Upper lobe of left lung (tissue), 6 donors: ENCODE measurements around the gene CHPF2. TPM values are rescaled to one million over a fixed set of nuclear protein-coding genes. Genes with fewer than 3 reads are reported as not detected.

Source experiments
- ATAC-seq, 2 donors: fragments of 200-7000 bp; cut with Tn5 transposase; one replicate each; pipeline ENCODE4 v1.9.1; 2022; ENCODE audit warnings: mild to moderate bottlenecking in 2 of 2, moderate library complexity in 2 of 2; ENCODE audit not compliant: low FRiP score in 2 of 2
- DNase-seq, 2 donors: peaks; one replicate each; pipeline ENCODE4 v3.0.0-alpha.2; 2019 to 2020
- H3K27ac ChIP-seq, 4 donors: fragments of 200-600 bp; sonication (generic); one replicate each; pipeline ENCODE4 v1.5.1; 2016 to 2019
- H3K27me3 ChIP-seq, 4 donors: fragments of 200-600 bp; sonication (generic); one replicate each; pipeline ENCODE4 v1.5.1; 2017 to 2019
- H3K36me3 ChIP-seq, 4 donors: fragments of 200-600 bp; sonication (generic); one replicate each; pipeline ENCODE4 v1.5.1; 2016 to 2019
- H3K4me1 ChIP-seq, 4 donors: fragments of 200-600 bp; sonication (generic); one replicate each; pipeline ENCODE4 v1.5.1; 2018 to 2019
- H3K4me3 ChIP-seq, 4 donors: fragments of 200-600 bp; sonication (generic); one replicate each; pipeline ENCODE4 v1.5.1; 2017 to 2019; ENCODE audit warnings: mild to moderate bottlenecking in 2 of 4, moderate library complexity in 1 of 4
- H3K9me3 ChIP-seq, 4 donors: fragments of 200-600 bp; sonication (generic); one replicate each; pipeline ENCODE4 v1.5.1; 2018 to 2019
- CTCF ChIP-seq, 6 experiments: fragments of 450-650 bp in 4 of 6; fragments of 200-600 bp in 2 of 6; sonication (generic) in 2 of 6; IDR thresholded peaks; one replicate each; pipeline ENCODE4 v1.5.1; 2016 to 2019; ENCODE audit warnings: antibody characterized with exemption in 6 of 6
- EP300 ChIP-seq, 4 donors: sonication (generic); formaldehyde crosslinking; IDR thresholded peaks; one replicate each; pipeline ENCODE4 v1.5.1; 2017; ENCODE audit warnings: antibody characterized with exemption in 4 of 4, control low read depth in 2 of 4
- POLR2A ChIP-seq, 4 donors: fragments of 450-650 bp; IDR thresholded peaks; one replicate each; pipeline ENCODE4 v1.5.1; 2016 to 2017; ENCODE audit warnings: antibody characterized with exemption in 4 of 4, mild to moderate bottlenecking in 2 of 4
- POLR2AphosphoS5 ChIP-seq, 2 donors: sonication (generic); formaldehyde crosslinking; IDR thresholded peaks; one replicate each; pipeline ENCODE4 v1.5.1; 2017; ENCODE audit warnings: antibody characterized with exemption in 2 of 2
- WGBS, 2 donors: methylation state at CpG; one replicate each; pipeline ENCODE4 v1.1.5; 2017 to 2018; 5-methylcytosine and 5-hydroxymethylcytosine counted together
- total RNA-seq, 6 donors: library from RNA; depleted of rRNA in 4 of 6; stranded (reverse); fragments of >200 nt in 4 of 6; gene quantifications; one replicate each; pipeline versions ENCODE4 v1.1.0 to v1.2.1, GENCODE V29; 2016 to 2021
- donor health status: DM: no; HTN: no; CAD: no; lungs with moderate emphysema.
- donor health status: DM: no; HTN: yes; CAD: no; lungs with severe emphysema.

Gene CHPF2
- total RNA-seq, 6 donors from 2014 or later, result 34.4 to 69.1 (median 47.4) TPM

- no peak for TF ChIP-seq EP300 (IDR thresholded peaks at IDR 0.05)
- TF ChIP-seq POLR2A (IDR thresholded peaks at IDR 0.05), result no peak
- TF ChIP-seq CTCF (IDR thresholded peaks at IDR 0.05), result no peak
- TF ChIP-seq POLR2AphosphoS5 (IDR thresholded peaks at IDR 0.05), result no peak
- H3K4me3 ChIP-seq, result no peak overlapping the region
- no peaks in the 10 kb centered on the region for H3K27me3 ChIP-seq
- no peak overlapping the region for H3K27ac ChIP-seq
- WGBS, 2 donors, result 67 to 96% methylated on average over 1 to 5 of the region's 5 CpGs
- ATAC-seq (no peak), DNase-seq (no peak)
- no peaks in the 10 kb centered on the region for H3K9me3 ChIP-seq
- H3K4me1 ChIP-seq, result no peaks in the 10 kb centered on the region
- H3K36me3 ChIP-seq, result peaks cover 9 to 54% (median 43%) of the 10 kb centered on the region in 4 donors
These were observed 19.7 kb upstream of the CHPF2 start for GRCh38 chr7:151212626-151213025.

GRCh38 chr7:151213826-151214225, 18.5 kb upstream of the CHPF2 start:
- no peaks in the 10 kb centered on the region for H3K9me3 ChIP-seq
- H3K4me1 ChIP-seq, result no peaks in the 10 kb centered on the region
- DNase-seq (no peak), ATAC-seq (no peak)
- TF ChIP-seq POLR2A (IDR thresholded peaks at IDR 0.05) (no peak), EP300 (IDR thresholded peaks at IDR 0.05) (no peak), POLR2AphosphoS5 (IDR thresholded peaks at IDR 0.05) (no peak), CTCF (IDR thresholded peaks at IDR 0.05) (no peak)
- H3K4me3 ChIP-seq, result no peak overlapping the region
- no peaks in the 10 kb centered on the region for H3K27me3 ChIP-seq
- WGBS, 2 donors, result 77 to 100% methylated on average over 2 to 3 of the region's 3 CpGs
- H3K36me3 ChIP-seq, result peaks cover 14 to 66% (median 55%) of the 10 kb centered on the region in 4 donors
- no peak overlapping the region for H3K27ac ChIP-seq

- TF ChIP-seq POLR2AphosphoS5 (IDR thresholded peaks at IDR 0.05), result no peak
- TF ChIP-seq POLR2A (IDR thresholded peaks at IDR 0.05), result no peak
- TF ChIP-seq EP300 (IDR thresholded peaks at IDR 0.05), result no peak
- no peak for TF ChIP-seq CTCF (IDR thresholded peaks at IDR 0.05)
- no peaks in the 10 kb centered on the region for H3K9me3 ChIP-seq
- WGBS, 2 donors, result 96 to 97% methylated on average over 4 to 5 of the region's 5 CpGs
- no peaks in the 10 kb centered on the region for H3K27me3 ChIP-seq
- H3K27ac ChIP-seq, result no peak overlapping the region
- DNase-seq (no peak), ATAC-seq (no peak)
- H3K4me1 ChIP-seq, result no peaks in the 10 kb centered on the region
- no peak overlapping the region for H3K4me3 ChIP-seq
- H3K36me3 ChIP-seq, result peaks cover 17 to 80% (median 67%) of the 10 kb centered on the region in 4 donors
These were observed 16.9 kb upstream of the CHPF2 start for GRCh38 chr7:151215396-151215795.

- Histone ChIP-seq H3K4me1 (no peaks in the 10 kb centered on the region), H3K27ac (no peak overlapping the region), H3K4me3 (no peak overlapping the region), H3K27me3 (no peaks in the 10 kb centered on the region), H3K36me3 (peaks cover 32 to 98% (median 89%) of the 10 kb centered on the region in 4 donors), H3K9me3 (no peaks in the 10 kb centered on the region)
- WGBS, 2 donors, result 94 to 95% methylated on average over 9 of the region's 9 CpGs
- no peak for TF ChIP-seq POLR2A (IDR thresholded peaks at IDR 0.05)
- no peak for ATAC-seq
- DNase-seq, result no peak
These were observed 14.1 kb upstream of the CHPF2 start for GRCh38 chr7:151218170-151218569.

- H3K27me3 ChIP-seq, result no peaks in the 10 kb centered on the region
- WGBS, 2 donors, result 94 to 95% methylated on average over 14 of the region's 14 CpGs
- no peaks in the 10 kb centered on the region for H3K9me3 ChIP-seq
- DNase-seq (no peak), ATAC-seq (no peak)
- peaks cover 25 to 61% (median 56%) of the 10 kb centered on the region in 4 donors for H3K36me3 ChIP-seq
- H3K4me3 ChIP-seq, result no peak overlapping the region
- TF ChIP-seq CTCF (IDR thresholded peaks at IDR 0.05), result no peak
- no peak for TF ChIP-seq POLR2AphosphoS5 (IDR thresholded peaks at IDR 0.05)
- TF ChIP-seq EP300 (IDR thresholded peaks at IDR 0.05), result no peak
- no peak for TF ChIP-seq POLR2A (IDR thresholded peaks at IDR 0.05)
- H3K27ac ChIP-seq, result no peak overlapping the region
- peaks cover 16 to 27% (median 18%) of the 10 kb centered on the region in 4 donors for H3K4me1 ChIP-seq
These were observed 8.6 kb upstream of the CHPF2 start for GRCh38 chr7:151223728-151224127.
